WERI-Rb-1 (cell line): ENCODE results near the gene FEM1B.
A peak's percentile ranks its signal among the peaks of the same experiment; 100 is the strongest.

Source experiments
- DNase-seq: peaks from one replicate; pipeline ENCODE4 v3.0.0-alpha.2; 2020
- H3K27ac ChIP-seq: fragments of 250-450 bp; sonication (Bioruptor Pico); 2 replicates; pipeline ENCODE4 v1.5.1; 2020; ENCODE audit warnings: mild to moderate bottlenecking, moderate library complexity
- H3K27me3 ChIP-seq: fragments of 250-450 bp; sonication (Bioruptor Pico); 2 replicates; pipeline ENCODE4 v1.5.1; 2021; ENCODE audit warnings: mild to moderate bottlenecking, low read depth, moderate library complexity; ENCODE audit not compliant: insufficient read depth, severe bottlenecking
- H3K36me3 ChIP-seq: fragments of 250-450 bp; sonication (Bioruptor Pico); 2 replicates; pipeline ENCODE4 v1.5.1; 2020; ENCODE audit warnings: mild to moderate bottlenecking, moderate library complexity
- H3K4me3 ChIP-seq: 2 replicates; pipeline ENCODE4 v1.5.1; 2011; ENCODE audit warnings: low read depth, mild to moderate bottlenecking, control low read depth, low read length
- H3K9me3 ChIP-seq: fragments of 250-450 bp; sonication (Bioruptor Pico); 2 replicates; pipeline ENCODE4 v1.5.1; 2021; ENCODE audit warnings: mild to moderate bottlenecking, moderate library complexity; ENCODE audit not compliant: severe bottlenecking
- CTCF ChIP-seq: IDR thresholded peaks from 2 replicates; pipeline ENCODE4 v1.5.1; 2011; ENCODE audit warnings: low read depth, mild to moderate bottlenecking, control low read depth, inconsistent platforms, low read length

FEM1B gene

GRCh38 chr15:68277603-68278344, at the start of gene FEM1B:
Gene FEM1B, plus strand, starts transcription at chr15:68277745. Its CDS starts 673 bp downstream, at chr15:68278418.
- TF ChIP-seq CTCF = no peak
- H3K27ac ChIP-seq = peak within 1 kb of the TSS; percentile 99

DNA sequence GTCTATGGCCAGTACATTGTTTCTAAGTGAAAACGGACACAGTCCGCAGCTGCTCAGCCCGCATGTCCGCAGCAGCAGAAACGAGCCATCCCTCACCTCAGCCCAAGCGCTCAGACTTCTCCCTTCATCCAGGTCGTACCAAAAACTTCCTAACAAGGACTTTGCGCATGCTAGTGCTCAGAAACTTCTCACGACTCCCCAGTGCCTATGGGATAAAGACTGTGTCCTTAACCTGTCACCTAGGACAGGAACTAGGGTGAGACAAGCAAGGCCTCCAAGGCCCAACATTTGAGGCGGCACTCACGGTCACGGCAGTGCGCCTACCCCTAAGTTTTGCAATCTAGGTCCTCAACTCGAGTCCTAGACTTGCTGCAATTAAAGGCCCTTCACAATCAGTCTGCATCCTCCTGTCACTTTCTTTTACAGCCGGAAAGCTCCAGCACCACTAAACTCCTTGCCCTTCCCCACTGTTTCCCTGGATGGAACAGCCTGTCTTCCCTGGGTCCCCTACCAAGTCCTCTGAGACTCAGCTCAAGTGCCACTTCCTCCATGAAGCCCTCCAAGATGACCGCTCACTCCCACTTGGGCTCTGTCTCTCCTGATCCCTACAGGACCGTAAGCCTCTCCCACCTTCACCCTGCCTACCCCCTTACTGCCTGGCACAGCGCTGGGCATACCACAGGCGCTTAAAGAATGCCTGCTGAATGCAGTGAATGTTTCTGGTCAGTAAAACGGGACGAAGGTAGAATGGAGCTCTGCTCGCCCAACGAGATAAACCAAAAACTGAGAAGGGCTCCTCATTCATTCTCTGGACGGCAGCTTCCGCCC, 49.2 kb upstream of the FEM1B start:
- H3K27me3 ChIP-seq = no peaks in the 10 kb centered on the region
- peak overlapping the region; percentile 99 for H3K27ac ChIP-seq
- H3K9me3 ChIP-seq = no peaks in the 10 kb centered on the region
- no peak for TF ChIP-seq CTCF
- H3K36me3 ChIP-seq = peaks cover 37% of the 10 kb centered on the region
- peak overlapping the region; percentile 87 for H3K4me3 ChIP-seq
- no peak for DNase-seq

More at GRCh38 chr15:68277603-68278344, at the start of gene FEM1B:
- Histone ChIP-seq H3K4me3 (peak within 1 kb of the TSS; percentile 70), H3K27me3 (no peaks in the 10 kb centered on the region), H3K9me3 (no peaks in the 10 kb centered on the region), H3K36me3 (peaks cover 31% of the 10 kb centered on the region)
- DNase-seq = peak; percentile 91

DNA sequence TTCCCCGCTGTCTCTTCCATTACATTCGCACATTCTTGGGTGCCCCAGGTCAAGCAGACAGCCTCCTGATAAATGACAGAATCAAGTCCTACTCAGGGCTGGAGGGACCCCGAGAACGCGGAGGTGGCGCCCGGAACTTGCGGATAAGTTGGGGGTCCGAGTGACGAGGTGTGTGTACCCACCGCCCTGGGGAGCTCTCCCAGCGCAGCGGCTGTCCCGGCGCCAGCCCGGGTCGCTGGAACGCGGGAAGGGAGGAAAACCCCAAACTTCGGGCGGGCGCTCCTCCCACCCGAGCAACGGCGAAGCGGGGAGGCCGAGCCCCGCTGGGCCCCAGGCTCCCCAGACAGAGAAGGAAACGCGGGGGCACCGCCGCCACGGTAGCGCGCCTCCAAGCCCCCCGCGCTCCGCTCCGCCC, 48.6 kb upstream of the FEM1B start:
- no peak for DNase-seq
- Histone ChIP-seq H3K36me3 (peaks cover 32% of the 10 kb centered on the region), H3K9me3 (no peaks in the 10 kb centered on the region), H3K27me3 (no peaks in the 10 kb centered on the region), H3K4me3 (peak overlapping the region; percentile 87), H3K27ac (peak overlapping the region; percentile 99)
- no peak for TF ChIP-seq CTCF

- H3K4me3 ChIP-seq = peak within 1 kb of the TSS; percentile 87
- no peak for TF ChIP-seq CTCF
- peaks cover 32% of the 10 kb centered on the region for H3K36me3 ChIP-seq
- peak; percentile 81 for DNase-seq
- H3K9me3 ChIP-seq = no peaks in the 10 kb centered on the region
- H3K27me3 ChIP-seq = no peaks in the 10 kb centered on the region
- H3K27ac ChIP-seq = peak within 1 kb of the TSS; percentile 99
Measured at GRCh38 chr15:68229386-68230156, 48.0 kb upstream of the FEM1B start, which contains the start of gene CLN6. Gene CLN6, minus strand, starts transcription at chr15:68229728. Its CDS starts 144 bp downstream, at chr15:68229584.

GRCh38 chr15:68230157-68231100, 47.1 kb upstream of the FEM1B start:
- Histone ChIP-seq H3K36me3 (peaks cover 24% of the 10 kb centered on the region), H3K9me3 (no peaks in the 10 kb centered on the region), H3K27me3 (no peaks in the 10 kb centered on the region), H3K4me3 (peak overlapping the region; percentile 87), H3K27ac (peak overlapping the region; percentile 99)
- DNase-seq = no peak
- no peak for TF ChIP-seq CTCF
